OCI-LY3 (cell line): ENCODE results near the gene NPHP4.

Source experiments
- CTCF ChIP-seq: fragments of 200-600, 300-600 bp; sonication (generic); IDR thresholded peaks from 2 replicates; pipeline ENCODE4 v1.5.1; 2014; ENCODE audit warnings: antibody characterized with exemption, low read length, low read depth
- EZH2phosphoT487 ChIP-seq: fragments of 200-600 bp; shearing (Covaris generic); IDR thresholded peaks from 2 replicates; pipeline ENCODE4 v1.6.1; 2018; ENCODE audit warnings: antibody characterized with exemption, mixed run types, low read depth

GRCh38 chr1:5850503-5850902 is 141.7 kb downstream of the NPHP4 start:
- no peak for TF ChIP-seq CTCF
- TF ChIP-seq EZH2phosphoT487, result no peak
